H9 (cell line): Measurements from ENCODE around the gene BIVM. TPM values are rescaled to one million over a fixed set of nuclear protein-coding genes. Genes with fewer than 3 reads are reported as not detected.

ENCODE experiments used
- DNase-seq: peaks from one replicate; pipeline ENCODE4 v3.0.0-alpha.2; 2017
- H2AFZ ChIP-seq: one replicate; pipeline ENCODE4 v1.6.1; 2013; ENCODE audit warnings: mild to moderate bottlenecking, low read length, control low read depth, moderate library complexity
- H2AK5ac ChIP-seq: 2 replicates; pipeline ENCODE4 v1.6.1; 2013; ENCODE audit warnings: low read length, control low read depth, mixed read lengths; ENCODE audit not compliant: insufficient read length
- H2BK120ac ChIP-seq: one replicate; pipeline ENCODE4 v1.6.1; 2013; ENCODE audit warnings: low read depth, mild to moderate bottlenecking, low read length, control low read depth, inconsistent platforms; ENCODE audit not compliant: poor library complexity, severe bottlenecking
- H2BK12ac ChIP-seq: 2 replicates; pipeline ENCODE4 v1.6.1; 2013; ENCODE audit warnings: low read length, control low read depth, mixed read lengths, low read depth; ENCODE audit not compliant: insufficient read length
- H2BK15ac ChIP-seq: 2 replicates; pipeline ENCODE4 v1.6.1; 2013; ENCODE audit warnings: low read depth, low read length, control low read depth
- H2BK20ac ChIP-seq: one replicate; pipeline ENCODE4 v1.6.1; 2013; ENCODE audit warnings: low read depth, mild to moderate bottlenecking, low read length, control low read depth, inconsistent platforms; ENCODE audit not compliant: poor library complexity, severe bottlenecking
- H2BK5ac ChIP-seq: 2 replicates; pipeline ENCODE4 v1.6.1; 2013; ENCODE audit warnings: low read length, control low read depth, mixed read lengths; ENCODE audit not compliant: insufficient read length
- H3K14ac ChIP-seq: 2 replicates; pipeline ENCODE4 v1.6.1; 2013; ENCODE audit warnings: low read length, control low read depth; ENCODE audit not compliant: insufficient read depth
- H3K18ac ChIP-seq: 2 replicates; pipeline ENCODE4 v1.6.1; 2013; ENCODE audit warnings: low read depth, mild to moderate bottlenecking, mixed read lengths, low read length, control low read depth; ENCODE audit not compliant: insufficient read length
- H3K23ac ChIP-seq: 2 replicates; pipeline ENCODE4 v1.6.1; 2013; ENCODE audit warnings: low read length, control low read depth, mixed read lengths, low read depth; ENCODE audit not compliant: insufficient read length
- H3K23me2 ChIP-seq: 2 replicates; pipeline ENCODE4 v1.6.1; 2013; ENCODE audit warnings: low read depth, mild to moderate bottlenecking, mixed read lengths, low read length, control low read depth; ENCODE audit not compliant: insufficient read length, poor library complexity, severe bottlenecking
- H3K27ac ChIP-seq: 2 replicates; pipeline ENCODE4 v1.5.1; 2013; ENCODE audit warnings: low read length, control low read depth, mixed read lengths, low read depth; ENCODE audit not compliant: insufficient read length
- H3K27me3 ChIP-seq: 2 replicates; pipeline ENCODE4 v1.6.1; 2013; ENCODE audit warnings: low read length, control low read depth, inconsistent platforms; ENCODE audit not compliant: insufficient read depth
- H3K4ac ChIP-seq: 2 replicates; pipeline ENCODE4 v1.6.1; 2013; ENCODE audit warnings: low read depth, mild to moderate bottlenecking, control low read depth, inconsistent platforms, low read length, moderate library complexity
- H3K4me1 ChIP-seq: 2 replicates; pipeline ENCODE4 v1.6.1; 2013; ENCODE audit warnings: low read length, control low read depth, inconsistent platforms; ENCODE audit not compliant: insufficient read depth
- H3K4me2 ChIP-seq: 2 replicates; pipeline ENCODE4 v1.6.1; 2013; ENCODE audit warnings: low read length, control low read depth, mixed read lengths; ENCODE audit not compliant: insufficient read length, insufficient read depth
- H3K56ac ChIP-seq: 2 replicates; pipeline ENCODE4 v1.6.1; 2013; ENCODE audit warnings: low read depth, mild to moderate bottlenecking, mixed read lengths, low read length, control low read depth; ENCODE audit not compliant: insufficient read length
- H3K79me1 ChIP-seq: 2 replicates; pipeline ENCODE4 v1.6.1; 2013; ENCODE audit warnings: low read depth, mild to moderate bottlenecking, moderate library complexity, low read length, control low read depth, inconsistent platforms; ENCODE audit not compliant: insufficient read depth, poor library complexity, severe bottlenecking
- H3K79me2 ChIP-seq: 2 replicates; pipeline ENCODE4 v1.6.1; 2013; ENCODE audit warnings: low read length, control low read depth, inconsistent platforms; ENCODE audit not compliant: insufficient read depth
- H3K9ac ChIP-seq: 2 replicates; pipeline ENCODE4 v1.6.1; 2013; ENCODE audit warnings: low read length, control low read depth, mixed read lengths; ENCODE audit not compliant: insufficient read length; ENCODE audit errors: extremely low read depth
- H3K9me3 ChIP-seq: one replicate; pipeline ENCODE4 v1.6.1; 2013; ENCODE audit warnings: low read depth, low read length, inconsistent platforms; ENCODE audit not compliant: control insufficient read depth
- H3T11ph ChIP-seq: one replicate; pipeline ENCODE4 v1.6.1; 2013; ENCODE audit warnings: mild to moderate bottlenecking, low read length, control low read depth, inconsistent platforms
- H4K20me1 ChIP-seq: one replicate; pipeline ENCODE4 v1.6.1; 2013; ENCODE audit not compliant: control insufficient read depth, insufficient read length, insufficient read depth
- H4K5ac ChIP-seq: 2 replicates; pipeline ENCODE4 v1.6.1; 2013; ENCODE audit warnings: low read depth, mild to moderate bottlenecking, mixed read lengths, low read length, control low read depth; ENCODE audit not compliant: insufficient read length
- H4K8ac ChIP-seq: replicated peaks from 2 replicates; pipeline ENCODE4 v1.6.1; 2013; ENCODE audit warnings: low read length, control low read depth, mixed read lengths, low read depth; ENCODE audit not compliant: insufficient read length
- H4K91ac ChIP-seq: 2 replicates; pipeline ENCODE4 v1.6.1; 2013; ENCODE audit warnings: low read depth, mild to moderate bottlenecking, moderate library complexity, mixed read lengths, low read length, control low read depth; ENCODE audit not compliant: insufficient read length
- H3K27ac Mint-ChIP-seq, 3 experiments: 2 replicates in 2 of 3; 3 replicates in 1 of 3; pipeline ENCODE4 v1.8.0; 2020 to 2021; ENCODE audit warnings: mixed read lengths in 3 of 3, mild to moderate bottlenecking in 1 of 3, moderate library complexity in 1 of 3
- H3K27me3 Mint-ChIP-seq: 2 replicates; pipeline ENCODE4 v1.8.0; 2021; ENCODE audit warnings: low read depth, mild to moderate bottlenecking, moderate library complexity, mixed read lengths
- H3K36me3 Mint-ChIP-seq, 3 experiments: 2 replicates in 2 of 3; 3 replicates in 1 of 3; pipeline ENCODE4 v1.8.0; 2020 to 2021; ENCODE audit warnings: low read depth in 3 of 3, mixed read lengths in 3 of 3; ENCODE audit not compliant: insufficient read depth in 1 of 3
- H3K4me1 Mint-ChIP-seq, 2 experiments: 2 replicates each; pipeline ENCODE4 v1.8.0; 2020; ENCODE audit warnings: mixed read lengths in 2 of 2
- H3K4me3 Mint-ChIP-seq, 2 experiments: 2 replicates in 1 of 2; 3 replicates in 1 of 2; pipeline ENCODE4 v1.8.0; 2020 to 2021; ENCODE audit warnings: mild to moderate bottlenecking in 2 of 2, mixed read lengths in 2 of 2, moderate library complexity in 1 of 2
- H3K9me3 Mint-ChIP-seq, 2 experiments: 2 replicates in 1 of 2; 3 replicates in 1 of 2; pipeline ENCODE4 v1.8.0; 2020; ENCODE audit warnings: mild to moderate bottlenecking in 2 of 2, mixed read lengths in 2 of 2, moderate library complexity in 1 of 2
- CTCF ChIP-seq: fragments of 200-600 bp; sonication (generic); conservative IDR thresholded peaks from 3 replicates; pipeline ENCODE4 v1.8.0; 2021; ENCODE audit warnings: antibody characterized with exemption, mild to moderate bottlenecking
- WGBS: extraction: QIAGEN DNeasy Blood & Tissue Kit; methylation state at CpG from one replicate; pipeline ENCODE4 v1.1.7; 2013; ENCODE audit warnings: missing lambda C conversion rate, low lambda C conversion rate, mixed read lengths; ENCODE audit not compliant: insufficient read length; ENCODE audit errors: extremely low coverage; 5-methylcytosine and 5-hydroxymethylcytosine counted together
- total RNA-seq: library from RNA; stranded (reverse); gene quantifications from 2 replicates; pipeline ENCODE4 v1.2.1, GENCODE V29; 2021

Gene BIVM
- total RNA-seq, 1 experiment from 2014 or later: 9.0 TPM

GRCh38 chr13:102879793-102880499 is 81.0 kb downstream of the BIVM start:
- H2BK5ac ChIP-seq: no peak overlapping the region
- no peaks in the 10 kb centered on the region for H3K9me3 ChIP-seq
- H3K4me3 Mint-ChIP-seq: no peak overlapping the region
- H3K36me3 Mint-ChIP-seq: peaks cover 1 to 7% (median 7%) of the 10 kb centered on the region in 3 experiments; a peak in 4 of 7 replicates
- H2AFZ ChIP-seq: no peak overlapping the region
- H3K27me3 ChIP-seq: no peaks in the 10 kb centered on the region
- no peaks in the 10 kb centered on the region for H3K23me2 ChIP-seq
- no peaks in the 10 kb centered on the region for H3K9me3 Mint-ChIP-seq
- no peak for TF ChIP-seq CTCF
- no peak overlapping the region for H3T11ph ChIP-seq
- no peak overlapping the region for H3K18ac ChIP-seq
- H2AK5ac ChIP-seq: no peak overlapping the region
- H4K8ac ChIP-seq: no peak overlapping the region
- no peak overlapping the region for H3K14ac ChIP-seq
- DNase-seq: no peak
- H3K27ac Mint-ChIP-seq: no peak overlapping the region
- H4K20me1 ChIP-seq: no peaks in the 10 kb centered on the region
- H2BK15ac ChIP-seq: no peak overlapping the region
- H3K23ac ChIP-seq: no peak overlapping the region
- H3K4me1 Mint-ChIP-seq: peaks cover 15 to 17% of the 10 kb centered on the region in 2 experiments
- no peaks in the 10 kb centered on the region for H3K79me2 ChIP-seq
- no peak overlapping the region for H3K27ac ChIP-seq
- H3K4me2 ChIP-seq: no peak overlapping the region
- H4K5ac ChIP-seq: no peak overlapping the region
- no peak overlapping the region for H2BK20ac ChIP-seq
- H3K27me3 Mint-ChIP-seq: no peaks in the 10 kb centered on the region
- no peak overlapping the region for H3K4ac ChIP-seq
- no peak overlapping the region for H3K56ac ChIP-seq
- H2BK12ac ChIP-seq: no peak overlapping the region
- H4K91ac ChIP-seq: no peak overlapping the region
- H3K9ac ChIP-seq: no peak overlapping the region
- no peaks in the 10 kb centered on the region for H3K4me1 ChIP-seq
- H2BK120ac ChIP-seq: no peak overlapping the region
- no peaks in the 10 kb centered on the region for H3K79me1 ChIP-seq
- no CpG with 5 or more reads among the region's 13 CpGs for WGBS
